Stomach (tissue), 4 donors: ENCODE data around the gene SCFD2.

Source experiments
- CTCF ChIP-seq, 7 experiments: fragments of 450-650 bp in 4 of 7; fragments of 200-600 bp in 3 of 7; sonication (generic) in 3 of 7; IDR thresholded peaks; one replicate each; pipeline ENCODE4 v1.5.1; 2016 to 2019; ENCODE audit warnings: antibody characterized with exemption in 7 of 7, control low read depth in 2 of 7, mild to moderate bottlenecking in 1 of 7
- POLR2A ChIP-seq, 4 donors: fragments of 450-650 bp; IDR thresholded peaks; one replicate each; pipeline ENCODE4 v1.6.1; 2016; ENCODE audit warnings: antibody characterized with exemption in 4 of 4, control low read depth in 2 of 4, mild to moderate bottlenecking in 1 of 4, moderate library complexity in 1 of 4
- POLR2AphosphoS5 ChIP-seq, 3 donors: sonication (generic); formaldehyde crosslinking; IDR thresholded peaks; one replicate each; pipeline ENCODE4 v1.6.1; 2016; ENCODE audit warnings: antibody characterized with exemption in 3 of 3

GRCh38 chr4:53057679-53058078 lies 308.2 kb downstream of the SCFD2 start:
- TF ChIP-seq POLR2AphosphoS5 (IDR thresholded peaks at IDR 0.05): no peak
- TF ChIP-seq CTCF (IDR thresholded peaks at IDR 0.05): no peak
- TF ChIP-seq POLR2A (IDR thresholded peaks at IDR 0.05): no peak
